HepG2 (cell line): Measurements from ENCODE around the gene GNMT. TPM values are rescaled to one million over a fixed set of nuclear protein-coding genes. Genes with fewer than 3 reads are reported as not detected.

Experiments used
- ADNP ChIP-seq: sonication (generic); formaldehyde crosslinking; IDR thresholded peaks from 2 replicates; pipeline ENCODE4 v1.4.0; 2020; ENCODE audit warnings: missing genetic modification reagents
- ATF4 ChIP-seq, 2 experiments: fragments of 450-650 bp in 1 of 2; sonication (generic) in 1 of 2; formaldehyde crosslinking; IDR thresholded peaks; 2 replicates each; pipeline versions ENCODE4 v1.5.0 to v1.8.0; 2020 to 2022; ENCODE audit warnings: mild to moderate bottlenecking in 1 of 2, missing genetic modification reagents in 1 of 2
- ATRX ChIP-seq: sonication (generic); formaldehyde crosslinking; IDR thresholded peaks from 2 replicates; pipeline ENCODE4 v1.4.0; 2020; ENCODE audit warnings: missing genetic modification reagents, borderline replicate concordance
- DNMT3B ChIP-seq: conservative IDR thresholded peaks from 2 replicates; pipeline ENCODE4 v1.6.1; 2016; ENCODE audit warnings: missing biosample characterization, control low read depth
- HNRNPK ChIP-seq: fragments of 200-400 bp; formaldehyde crosslinking; IDR thresholded peaks from 2 replicates; pipeline ENCODE4 v1.6.1; 2018; ENCODE audit warnings: low read length, low read depth, moderate library complexity, mild to moderate bottlenecking; ENCODE audit not compliant: poor library complexity, severe bottlenecking
- HOXA7 ChIP-seq: sonication (generic); formaldehyde crosslinking; IDR thresholded peaks from 2 replicates; pipeline ENCODE4 v1.8.1; 2022; ENCODE audit warnings: mild to moderate bottlenecking, missing genetic modification reagents, moderate library complexity
- KLF9 ChIP-seq: IDR thresholded peaks from 2 replicates; pipeline ENCODE4 v1.6.1; 2016; ENCODE audit warnings: low read depth
- MED1 ChIP-seq: sonication (generic); formaldehyde crosslinking; IDR thresholded peaks from 2 replicates; pipeline ENCODE4 v1.4.0; 2020; ENCODE audit warnings: missing genetic modification reagents
- MEIS2 ChIP-seq: sonication (generic); formaldehyde crosslinking; IDR thresholded peaks from 2 replicates; pipeline ENCODE4 v1.9.0; 2021; ENCODE audit warnings: mild to moderate bottlenecking, missing genetic modification reagents
- PRMT3 ChIP-seq: sonication (generic); formaldehyde crosslinking; IDR thresholded peaks from 2 replicates; pipeline ENCODE4 v1.8.1; 2022; ENCODE audit warnings: low read depth, mild to moderate bottlenecking, moderate library complexity, missing genetic modification reagents, borderline replicate concordance
- SCMH1 ChIP-seq: sonication (generic); formaldehyde crosslinking; IDR thresholded peaks from 2 replicates; pipeline ENCODE4 v1.9.0; 2021; ENCODE audit warnings: missing genetic modification reagents, mild to moderate bottlenecking, borderline replicate concordance
- SMYD3 ChIP-seq: sonication (generic); formaldehyde crosslinking; IDR thresholded peaks from 2 replicates; pipeline ENCODE4 v1.8.1; 2023; ENCODE audit warnings: mild to moderate bottlenecking, missing genetic modification reagents
- SP4 ChIP-seq: sonication (generic); formaldehyde crosslinking; IDR thresholded peaks from 2 replicates; pipeline ENCODE4 v1.8.1; 2023; ENCODE audit warnings: mild to moderate bottlenecking, missing genetic modification reagents
- TAF15 ChIP-seq: fragments of 200-400 bp; formaldehyde crosslinking; IDR thresholded peaks from one replicate; pipeline ENCODE4 v1.6.1; 2018; ENCODE audit warnings: mild to moderate bottlenecking, low read depth, low read length; ENCODE audit not compliant: poor library complexity, severe bottlenecking
- XBP1 ChIP-seq: sonication (generic); formaldehyde crosslinking; IDR thresholded peaks from 2 replicates; pipeline ENCODE4 v1.5.0; 2020; ENCODE audit warnings: missing genetic modification reagents
- ZBTB26 ChIP-seq: IDR thresholded peaks from 2 replicates; pipeline ENCODE4 v1.6.1; 2016; ENCODE audit warnings: missing compliant biosample characterization, missing genetic modification reagents, borderline replicate concordance
- ZIK1 ChIP-seq: sonication (generic); formaldehyde crosslinking; IDR thresholded peaks from 2 replicates; pipeline ENCODE4 v1.5.0; 2020; ENCODE audit warnings: mild to moderate bottlenecking, low read depth, missing genetic modification reagents, borderline replicate concordance
- ZNF124 ChIP-seq: sonication (generic); formaldehyde crosslinking; IDR thresholded peaks from 2 replicates; pipeline ENCODE4 v1.4.0; 2020; ENCODE audit warnings: missing genetic modification reagents
- ZNF143 ChIP-seq: sonication (generic); formaldehyde crosslinking; IDR thresholded peaks from 2 replicates; pipeline ENCODE4 v1.4.0; 2020; ENCODE audit warnings: missing genetic modification reagents
- ZNF577 ChIP-seq: sonication (generic); formaldehyde crosslinking; IDR thresholded peaks from 2 replicates; pipeline ENCODE4 v1.4.0; 2020; ENCODE audit warnings: mild to moderate bottlenecking, low read depth, missing genetic modification reagents, borderline replicate concordance
- ZNF746 ChIP-seq: sonication (generic); formaldehyde crosslinking; IDR thresholded peaks from 2 replicates; pipeline ENCODE4 v1.8.0; 2022; ENCODE audit warnings: mild to moderate bottlenecking, missing genetic modification reagents
- ZNF788 ChIP-seq: sonication (generic); formaldehyde crosslinking; IDR thresholded peaks from 2 replicates; pipeline ENCODE4 v1.5.0; 2020; ENCODE audit warnings: mild to moderate bottlenecking, missing genetic modification reagents, borderline replicate concordance
- polyA plus RNA-seq, 8 experiments: library from polyadenylated mRNA; depleted of rRNA in 3 of 8; stranded (reverse) in 7 of 8; unstranded in 1 of 8; fragments of >200 nt; fragmentation: Illumina TruSeq in 4 of 8; extraction: Trizol in 4 of 8; gene quantifications; 2 replicates each; pipeline versions ENCODE4 v1.2.1 to v1.2.3, GENCODE V29; 2011 to 2016; ENCODE audit warnings: low read depth in 4 of 8, missing spikeins in 1 of 8, mixed read lengths in 1 of 8; ENCODE audit not compliant: insufficient read depth in 1 of 8
- total RNA-seq, 5 experiments: library from RNA; depleted of rRNA; stranded (reverse); fragments of >200 nt; fragmentation: Illumina TruSeq; extraction: Trizol; gene quantifications; 2 replicates each; pipeline ENCODE4 v1.2.3, GENCODE V29; 2016; ENCODE audit warnings: low read depth in 1 of 5
- TF ChIP-seq, protein P1 (sequence below): sonication (generic); formaldehyde crosslinking; conservative IDR thresholded peaks from 2 replicates; pipeline ENCODE4 v1.4.0; 2020; ENCODE audit warnings: missing genetic modification reagents
- TF ChIP-seq, protein P2 (sequence below): sonication (generic); formaldehyde crosslinking; IDR thresholded peaks from 2 replicates; pipeline ENCODE4 v1.5.0; 2020; ENCODE audit warnings: mild to moderate bottlenecking, missing genetic modification reagents

The GNMT gene
- total and polyA plus RNA-seq, 2 of the 13 experiments (the other 11 are each of a cell fraction or from before 2014, with no cell fraction given), result 2.8 to 7.0 TPM

GRCh38 chr6:42978839-42979522 lies 18.4 kb downstream of the GNMT start, which contains the start of gene PEX6 (continued):
- no peak for TF ChIP-seq PRMT3
- TF ChIP-seq ZBTB26, result 0 out of 2 replicates have a peak, but pooled peaks have one; percentile 30
- TF ChIP-seq HOXA7 (CRISPR knock-in tag), result peak; percentile 26; the same call in 1 of the 2 replicates
- peak; percentile 59 for TF ChIP-seq ZNF143 (CRISPR knock-in tag)
- no peak for TF ChIP-seq ATRX (CRISPR knock-in tag)
- no peak for TF ChIP-seq ZNF746 (CRISPR knock-in tag)
- TF ChIP-seq ZNF124, result peak; percentile 80; the same call in 1 of the 2 replicates
- TF ChIP-seq ZIK1, result peak; percentile 72; the same call in 1 of the 2 replicates
- peak in 1 of 2 experiments; percentile 58; a peak in 1 of 4 replicates for TF ChIP-seq ATF4 (CRISPR knock-in tag; IDR thresholded peaks at IDR 0.05)
- peak; percentile 47 for TF ChIP-seq SP4
- peak; percentile 64 for TF ChIP-seq HNRNPK
- no peak for TF ChIP-seq ZNF577 (CRISPR knock-in tag)
- TF ChIP-seq, protein P1, sequence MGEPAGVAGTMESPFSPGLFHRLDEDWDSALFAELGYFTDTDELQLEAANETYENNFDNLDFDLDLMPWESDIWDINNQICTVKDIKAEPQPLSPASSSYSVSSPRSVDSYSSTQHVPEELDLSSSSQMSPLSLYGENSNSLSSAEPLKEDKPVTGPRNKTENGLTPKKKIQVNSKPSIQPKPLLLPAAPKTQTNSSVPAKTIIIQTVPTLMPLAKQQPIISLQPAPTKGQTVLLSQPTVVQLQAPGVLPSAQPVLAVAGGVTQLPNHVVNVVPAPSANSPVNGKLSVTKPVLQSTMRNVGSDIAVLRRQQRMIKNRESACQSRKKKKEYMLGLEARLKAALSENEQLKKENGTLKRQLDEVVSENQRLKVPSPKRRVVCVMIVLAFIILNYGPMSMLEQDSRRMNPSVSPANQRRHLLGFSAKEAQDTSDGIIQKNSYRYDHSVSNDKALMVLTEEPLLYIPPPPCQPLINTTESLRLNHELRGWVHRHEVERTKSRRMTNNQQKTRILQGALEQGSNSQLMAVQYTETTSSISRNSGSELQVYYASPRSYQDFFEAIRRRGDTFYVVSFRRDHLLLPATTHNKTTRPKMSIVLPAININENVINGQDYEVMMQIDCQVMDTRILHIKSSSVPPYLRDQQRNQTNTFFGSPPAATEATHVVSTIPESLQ (CRISPR knock-in tag), result 0 out of 2 replicates have a peak, but pooled peaks have one; percentile 42
- TF ChIP-seq DNMT3B, result no peak
- peak; percentile 72; the same call in 1 of the 2 replicates for TF ChIP-seq KLF9 (CRISPR knock-in tag)
- TF ChIP-seq SMYD3, result peak; percentile 73; the same call in 1 of the 2 replicates
- no peak for TF ChIP-seq XBP1 (CRISPR knock-in tag)
- TF ChIP-seq SCMH1 (CRISPR knock-in tag), result no peak
- TF ChIP-seq, protein P2, sequence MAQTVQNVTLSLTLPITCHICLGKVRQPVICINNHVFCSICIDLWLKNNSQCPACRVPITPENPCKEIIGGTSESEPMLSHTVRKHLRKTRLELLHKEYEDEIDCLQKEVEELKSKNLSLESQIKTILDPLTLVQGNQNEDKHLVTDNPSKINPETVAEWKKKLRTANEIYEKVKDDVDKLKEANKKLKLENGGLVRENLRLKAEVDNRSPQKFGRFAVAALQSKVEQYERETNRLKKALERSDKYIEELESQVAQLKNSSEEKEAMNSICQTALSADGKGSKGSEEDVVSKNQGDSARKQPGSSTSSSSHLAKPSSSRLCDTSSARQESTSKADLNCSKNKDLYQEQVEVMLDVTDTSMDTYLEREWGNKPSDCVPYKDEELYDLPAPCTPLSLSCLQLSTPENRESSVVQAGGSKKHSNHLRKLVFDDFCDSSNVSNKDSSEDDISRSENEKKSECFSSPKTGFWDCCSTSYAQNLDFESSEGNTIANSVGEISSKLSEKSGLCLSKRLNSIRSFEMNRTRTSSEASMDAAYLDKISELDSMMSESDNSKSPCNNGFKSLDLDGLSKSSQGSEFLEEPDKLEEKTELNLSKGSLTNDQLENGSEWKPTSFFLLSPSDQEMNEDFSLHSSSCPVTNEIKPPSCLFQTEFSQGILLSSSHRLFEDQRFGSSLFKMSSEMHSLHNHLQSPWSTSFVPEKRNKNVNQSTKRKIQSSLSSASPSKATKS, result 0 out of 2 replicates have a peak, but pooled peaks have one; percentile 53
- peak; percentile 50 for TF ChIP-seq TAF15
- no peak for TF ChIP-seq ADNP (CRISPR knock-in tag)
- peak; percentile 59; the same call in 1 of the 2 replicates for TF ChIP-seq MED1 (CRISPR knock-in tag)
- peak; percentile 90; the same call in 1 of the 2 replicates for TF ChIP-seq ZNF788
- TF ChIP-seq MEIS2 (CRISPR knock-in tag), result no peak; the same call in 1 of the 2 replicates
